BLaER1 (cell line): ENCODE results near the gene HMX1.

ENCODE experiments used
- H3K27ac ChIP-seq: shearing (Covaris generic); formaldehyde crosslinking; 2 replicates; pipeline ENCODE4 v1.8.1; 2022
- H3K27me3 ChIP-seq: shearing (Covaris generic); formaldehyde crosslinking; 2 replicates; pipeline ENCODE4 v1.8.1; 2022
- H3K36me3 ChIP-seq: shearing (Covaris generic); formaldehyde crosslinking; 2 replicates; pipeline ENCODE4 v1.8.1; 2022
- H3K4me1 ChIP-seq: shearing (Covaris generic); formaldehyde crosslinking; 2 replicates; pipeline ENCODE4 v1.8.1; 2022
- H3K4me2 ChIP-seq: shearing (Covaris generic); formaldehyde crosslinking; 2 replicates; pipeline ENCODE4 v1.8.1; 2022
- H3K4me3 ChIP-seq: shearing (Covaris generic); formaldehyde crosslinking; 2 replicates; pipeline ENCODE4 v1.8.1; 2022
- H3K9ac ChIP-seq: shearing (Covaris generic); formaldehyde crosslinking; 2 replicates; pipeline ENCODE4 v1.8.1; 2022
- H3K9me3 ChIP-seq: shearing (Covaris generic); formaldehyde crosslinking; 2 replicates; pipeline ENCODE4 v1.8.1; 2022
- H4K20me1 ChIP-seq: shearing (Covaris generic); formaldehyde crosslinking; 2 replicates; pipeline ENCODE4 v1.8.1; 2022
- Cebpa-rat ChIP-seq: shearing (Covaris generic); IDR thresholded peaks from 2 replicates; pipeline ENCODE4 v1.8.1; 2022

HMX1 gene

GRCh38 chr4:8871417-8872401 lies at the start of gene HMX1:
TSS of gene HMX1 (minus strand) at chr4:8871839. CDS start at chr4:8871614, 225 bp downstream.
- Histone ChIP-seq H3K36me3 (no peaks in the 10 kb centered on the region), H4K20me1 (peaks cover 26% of the 10 kb centered on the region; the same call in 1 of the 2 replicates), H3K27me3 (peaks cover 75% of the 10 kb centered on the region), H3K9me3 (peaks cover 33% of the 10 kb centered on the region), H3K4me1 (peaks cover 19% of the 10 kb centered on the region), H3K4me2 (no peak within 1 kb of the TSS), H3K27ac (no peak within 1 kb of the TSS), H3K9ac (no peak within 1 kb of the TSS), H3K4me3 (no peak within 1 kb of the TSS)
- TF ChIP-seq Cebpa-rat: no peak

GRCh38 chr4:8920969-8921368 lies 49.3 kb upstream of the HMX1 start:
- TF ChIP-seq Cebpa-rat: no peak
- Histone ChIP-seq H3K9me3 (peaks cover 15% of the 10 kb centered on the region), H3K27ac (no peak overlapping the region), H3K27me3 (no peaks in the 10 kb centered on the region), H3K9ac (no peak overlapping the region), H3K4me3 (no peak overlapping the region), H3K4me1 (peaks cover 9% of the 10 kb centered on the region), H3K4me2 (no peak overlapping the region), H4K20me1 (no peaks in the 10 kb centered on the region; the same call in 1 of the 2 replicates), H3K36me3 (no peaks in the 10 kb centered on the region)

- Histone ChIP-seq H3K9me3 (peaks cover 15% of the 10 kb centered on the region), H3K4me1 (peaks cover 9% of the 10 kb centered on the region)
- TF ChIP-seq Cebpa-rat: no peak
Measured at GRCh38 chr4:8920289-8920965, 48.8 kb upstream of the HMX1 start.

GRCh38 chr4:8919651-8920288 lies 48.1 kb upstream of the HMX1 start:
- Histone ChIP-seq H3K36me3 (no peaks in the 10 kb centered on the region), H4K20me1 (no peaks in the 10 kb centered on the region; the same call in 1 of the 2 replicates), H3K27me3 (no peaks in the 10 kb centered on the region), H3K4me2 (no peak overlapping the region), H3K9ac (no peak overlapping the region), H3K4me1 (peaks cover 12% of the 10 kb centered on the region), H3K9me3 (peaks cover 15% of the 10 kb centered on the region), H3K27ac (no peak overlapping the region), H3K4me3 (no peak overlapping the region)
- no peak for TF ChIP-seq Cebpa-rat

More at GRCh38 chr4:8920289-8920965, 48.8 kb upstream of the HMX1 start:
- no peaks in the 10 kb centered on the region for H3K36me3 ChIP-seq
- no peak overlapping the region for H3K9ac ChIP-seq
- H3K4me3 ChIP-seq: no peak overlapping the region
- no peaks in the 10 kb centered on the region; the same call in 1 of the 2 replicates for H4K20me1 ChIP-seq
- no peaks in the 10 kb centered on the region for H3K27me3 ChIP-seq
- H3K4me2 ChIP-seq: no peak overlapping the region
- no peak overlapping the region for H3K27ac ChIP-seq

GRCh38 chr4:8917868-8918783 lies 46.5 kb upstream of the HMX1 start:
- H3K9me3 ChIP-seq: peaks cover 9% of the 10 kb centered on the region
- peak overlapping the region; percentile 28 for H3K4me2 ChIP-seq
- no peaks in the 10 kb centered on the region for H3K27me3 ChIP-seq
- H3K9ac ChIP-seq: no peak overlapping the region
- H3K4me3 ChIP-seq: no peak overlapping the region
- no peaks in the 10 kb centered on the region; the same call in 1 of the 2 replicates for H4K20me1 ChIP-seq
- no peak overlapping the region for H3K27ac ChIP-seq
- H3K4me1 ChIP-seq: peaks cover 13% of the 10 kb centered on the region
- no peak for TF ChIP-seq Cebpa-rat
- H3K36me3 ChIP-seq: no peaks in the 10 kb centered on the region

DNA sequence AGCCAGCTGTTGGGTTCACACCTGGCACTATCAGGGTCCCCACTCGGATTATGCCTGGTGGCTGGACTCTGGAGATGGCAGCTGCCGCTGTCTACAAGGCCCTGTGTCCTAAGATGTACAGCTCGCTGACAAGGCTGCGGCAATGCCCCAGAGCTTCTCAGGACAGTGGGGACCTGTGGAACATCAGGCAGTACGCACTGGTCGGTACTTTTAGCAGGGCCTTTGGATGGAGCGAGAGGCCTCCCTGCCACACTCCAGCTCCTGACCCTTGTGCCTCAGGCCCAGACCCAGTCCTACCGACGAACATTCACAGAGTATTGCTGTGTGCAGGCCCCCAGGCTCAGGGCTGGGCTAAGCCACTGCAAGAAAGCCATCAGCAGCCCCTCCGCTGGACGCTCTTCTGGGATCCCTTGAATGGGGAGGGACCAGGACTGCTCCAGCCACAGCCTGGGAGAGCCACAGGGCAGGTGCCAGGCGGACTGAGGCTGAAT lies 45.7 kb upstream of the HMX1 start:
- H3K27me3 ChIP-seq: no peaks in the 10 kb centered on the region

GRCh38 chr4:8916906-8917305 lies 45.3 kb upstream of the HMX1 start:
- H3K4me2 ChIP-seq: no peak overlapping the region
- H3K9ac ChIP-seq: no peak overlapping the region
- no peak overlapping the region for H3K27ac ChIP-seq
- no peaks in the 10 kb centered on the region for H3K36me3 ChIP-seq
- no peaks in the 10 kb centered on the region for H3K9me3 ChIP-seq
- H3K4me1 ChIP-seq: peaks cover 13% of the 10 kb centered on the region
- no peak for TF ChIP-seq Cebpa-rat
- no peak overlapping the region for H3K4me3 ChIP-seq
- H3K27me3 ChIP-seq: no peaks in the 10 kb centered on the region
- H4K20me1 ChIP-seq: no peaks in the 10 kb centered on the region; the same call in 1 of the 2 replicates

More for the DNA sequence above, 45.7 kb upstream of the HMX1 start:
- Histone ChIP-seq H4K20me1 (no peaks in the 10 kb centered on the region; the same call in 1 of the 2 replicates), H3K4me3 (no peak overlapping the region), H3K27ac (no peak overlapping the region), H3K36me3 (no peaks in the 10 kb centered on the region), H3K9me3 (peaks cover 2% of the 10 kb centered on the region; the same call in 1 of the 2 replicates), H3K9ac (no peak overlapping the region), H3K4me2 (0 out of 2 replicates have a peak overlapping the region, but pooled peaks have one; percentile 28), H3K4me1 (peaks cover 13% of the 10 kb centered on the region)
- TF ChIP-seq Cebpa-rat: no peak

GRCh38 chr4:8916351-8916885 lies 44.8 kb upstream of the HMX1 start:
- TF ChIP-seq Cebpa-rat: no peak
- no peak overlapping the region for H3K27ac ChIP-seq
- peaks cover 13% of the 10 kb centered on the region for H3K4me1 ChIP-seq
- H3K4me3 ChIP-seq: no peak overlapping the region
- H3K27me3 ChIP-seq: no peaks in the 10 kb centered on the region
- H3K36me3 ChIP-seq: no peaks in the 10 kb centered on the region
- no peak overlapping the region for H3K4me2 ChIP-seq
- H4K20me1 ChIP-seq: no peaks in the 10 kb centered on the region; the same call in 1 of the 2 replicates
- no peaks in the 10 kb centered on the region for H3K9me3 ChIP-seq
- no peak overlapping the region for H3K9ac ChIP-seq
